ENCODE results near the gene NRK. TPM values are rescaled to one million over a fixed set of nuclear protein-coding genes. Genes with fewer than 3 reads are reported as not detected.

Gene NRK
- total RNA-seq, 1 donor from 2014 or later, result 0.49 TPM

DNA sequence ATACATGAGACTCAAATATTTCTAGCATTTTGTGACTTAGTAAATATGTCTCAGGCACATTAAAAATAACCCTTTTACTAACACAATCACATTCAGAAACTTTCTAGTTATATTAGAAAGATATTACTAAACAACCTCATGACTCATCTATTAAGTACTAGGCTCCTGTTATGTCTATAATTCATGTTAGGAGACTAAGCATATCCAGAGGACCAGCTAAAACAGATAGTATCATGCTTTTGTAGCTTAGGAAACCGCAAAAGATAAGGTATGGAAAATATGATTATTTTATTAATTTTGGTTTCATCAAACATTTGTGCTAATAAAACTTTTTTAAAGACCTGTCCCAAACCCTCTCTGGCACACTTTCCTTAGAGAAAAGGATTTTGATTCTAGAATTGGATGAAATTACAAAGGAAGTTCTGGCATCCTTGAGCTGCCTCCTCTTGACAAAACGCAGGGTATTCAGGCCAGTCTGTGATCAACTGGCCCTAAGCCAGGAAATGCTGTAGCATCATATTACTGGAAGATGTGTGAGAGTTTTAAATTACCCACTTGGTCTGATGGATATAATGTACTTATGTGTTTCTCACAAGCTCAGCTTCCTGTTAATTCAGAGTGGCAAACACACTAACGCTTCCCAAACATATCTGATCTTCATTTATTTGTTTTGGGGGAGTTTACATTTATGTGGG, 60.4 kb downstream of the NRK start:
- Histone ChIP-seq H3K9me3 (no peaks in the 10 kb centered on the region), H3K4me3 (no peak overlapping the region), H3K27ac (no peak overlapping the region), H3K4me1 (no peaks in the 10 kb centered on the region), H3K36me3 (no peaks in the 10 kb centered on the region), H3K27me3 (no peaks in the 10 kb centered on the region)
- no peak for TF ChIP-seq POLR2A (IDR thresholded peaks at IDR 0.05)
- TF ChIP-seq, protein P1, sequence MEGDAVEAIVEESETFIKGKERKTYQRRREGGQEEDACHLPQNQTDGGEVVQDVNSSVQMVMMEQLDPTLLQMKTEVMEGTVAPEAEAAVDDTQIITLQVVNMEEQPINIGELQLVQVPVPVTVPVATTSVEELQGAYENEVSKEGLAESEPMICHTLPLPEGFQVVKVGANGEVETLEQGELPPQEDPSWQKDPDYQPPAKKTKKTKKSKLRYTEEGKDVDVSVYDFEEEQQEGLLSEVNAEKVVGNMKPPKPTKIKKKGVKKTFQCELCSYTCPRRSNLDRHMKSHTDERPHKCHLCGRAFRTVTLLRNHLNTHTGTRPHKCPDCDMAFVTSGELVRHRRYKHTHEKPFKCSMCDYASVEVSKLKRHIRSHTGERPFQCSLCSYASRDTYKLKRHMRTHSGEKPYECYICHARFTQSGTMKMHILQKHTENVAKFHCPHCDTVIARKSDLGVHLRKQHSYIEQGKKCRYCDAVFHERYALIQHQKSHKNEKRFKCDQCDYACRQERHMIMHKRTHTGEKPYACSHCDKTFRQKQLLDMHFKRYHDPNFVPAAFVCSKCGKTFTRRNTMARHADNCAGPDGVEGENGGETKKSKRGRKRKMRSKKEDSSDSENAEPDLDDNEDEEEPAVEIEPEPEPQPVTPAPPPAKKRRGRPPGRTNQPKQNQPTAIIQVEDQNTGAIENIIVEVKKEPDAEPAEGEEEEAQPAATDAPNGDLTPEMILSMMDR (IDR thresholded peaks at IDR 0.05), result no peak
- no peak for TF ChIP-seq POLR2AphosphoS5 (IDR thresholded peaks at IDR 0.05; ENCODE audit: insufficient read depth in 1 of 2, low read depth in 1 of 2)
- DNase-seq (ENCODE audit: extremely low spot score in 2 of 2), result no peak
- intact Hi-C loops (cut with DNase I), result no loop called here

DNA sequence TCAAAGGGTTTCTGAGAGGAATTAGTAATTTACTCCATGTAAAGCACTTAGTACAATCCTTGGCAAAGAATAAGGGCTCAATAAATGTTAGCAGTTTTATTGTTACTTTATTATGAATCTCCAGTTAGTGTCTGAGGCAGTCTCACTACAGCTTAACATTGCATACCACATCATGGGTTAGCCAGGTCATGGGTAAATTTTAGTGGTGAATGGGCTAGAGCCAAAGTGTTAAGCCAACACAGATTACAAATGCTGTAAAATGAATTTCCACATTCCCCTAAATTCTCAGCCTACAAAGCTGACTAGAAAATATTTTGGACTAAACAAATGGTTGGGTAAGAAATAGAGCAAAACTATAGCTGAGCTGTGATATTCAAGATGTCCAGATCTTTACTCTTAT, 72.4 kb downstream of the NRK start:
- H3K4me3 ChIP-seq, result no peak overlapping the region
- no peaks in the 10 kb centered on the region for H3K4me1 ChIP-seq
- DNase-seq (ENCODE audit: extremely low spot score in 2 of 2), result no peak
- H3K9me3 ChIP-seq, result no peaks in the 10 kb centered on the region
- no peak for TF ChIP-seq POLR2A (IDR thresholded peaks at IDR 0.05)
- TF ChIP-seq, protein P1 (IDR thresholded peaks at IDR 0.05), result no peak
- TF ChIP-seq POLR2AphosphoS5 (IDR thresholded peaks at IDR 0.05; ENCODE audit: insufficient read depth in 1 of 2, low read depth in 1 of 2), result no peak
- no peak overlapping the region for H3K27ac ChIP-seq
- no peaks in the 10 kb centered on the region for H3K27me3 ChIP-seq
- intact Hi-C loops (cut with DNase I), result no loop called here
- no peaks in the 10 kb centered on the region for H3K36me3 ChIP-seq

DNA sequence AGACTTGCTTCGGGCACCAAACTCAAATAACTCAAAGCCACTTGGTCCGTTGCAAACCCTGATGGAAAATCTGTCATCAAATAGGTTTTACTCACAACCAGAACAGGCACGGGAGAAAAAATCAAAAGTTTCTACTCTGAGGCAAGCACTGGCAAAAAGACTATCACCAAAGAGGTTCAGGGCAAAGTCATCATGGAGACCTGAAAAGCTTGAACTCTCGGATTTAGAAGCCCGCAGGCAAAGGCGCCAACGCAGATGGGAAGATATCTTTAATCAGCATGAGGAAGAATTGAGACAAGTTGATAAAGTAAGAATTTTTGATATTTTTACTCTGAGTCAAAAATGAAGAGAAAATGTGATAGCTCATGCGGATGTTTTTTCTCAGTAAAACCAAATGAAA, 87.2 kb downstream of the NRK start:
- H3K4me1 ChIP-seq, result no peaks in the 10 kb centered on the region
- H3K27me3 ChIP-seq, result no peaks in the 10 kb centered on the region
- H3K9me3 ChIP-seq, result no peaks in the 10 kb centered on the region
- TF ChIP-seq, protein P1 (IDR thresholded peaks at IDR 0.05), result no peak
- TF ChIP-seq POLR2AphosphoS5 (IDR thresholded peaks at IDR 0.05; ENCODE audit: insufficient read depth in 1 of 2, low read depth in 1 of 2) (no peak), POLR2A (IDR thresholded peaks at IDR 0.05) (no peak)
- no peak for DNase-seq (ENCODE audit: extremely low spot score in 2 of 2)
- H3K27ac ChIP-seq, result no peak overlapping the region
- no peak overlapping the region for H3K4me3 ChIP-seq
- H3K36me3 ChIP-seq, result no peaks in the 10 kb centered on the region
- intact Hi-C loops (cut with DNase I), result no loop called here

DNA sequence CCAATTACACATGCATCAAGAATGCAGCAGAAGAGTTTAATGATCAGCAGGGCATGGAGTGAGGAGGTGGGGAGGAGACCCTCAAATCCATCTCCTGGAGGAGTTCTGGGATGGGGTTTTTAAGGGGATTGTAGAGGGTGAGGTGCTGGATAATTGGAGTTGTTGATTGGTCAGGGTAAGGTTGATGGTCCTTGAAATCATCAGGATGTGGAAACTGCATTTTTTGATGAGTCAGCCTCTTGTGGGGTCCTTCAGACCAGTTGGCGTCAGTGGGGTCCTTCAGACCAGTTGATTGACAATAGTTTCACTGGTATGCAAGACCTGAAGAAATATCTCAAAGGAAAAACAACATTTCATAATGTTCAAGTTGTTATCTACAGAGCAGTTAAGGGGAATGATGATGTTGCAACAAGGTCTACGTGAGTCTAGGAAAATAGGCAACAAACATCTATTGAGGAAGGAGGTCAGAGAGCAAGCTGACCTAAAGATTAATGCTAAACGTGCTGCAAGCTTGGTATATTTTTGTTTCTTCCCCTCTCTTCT, 88.3 kb downstream of the NRK start:
- TF ChIP-seq POLR2AphosphoS5 (IDR thresholded peaks at IDR 0.05; ENCODE audit: insufficient read depth in 1 of 2, low read depth in 1 of 2) (no peak), POLR2A (IDR thresholded peaks at IDR 0.05) (no peak)
- TF ChIP-seq, protein P1 (IDR thresholded peaks at IDR 0.05), result no peak
- Histone ChIP-seq H3K4me3 (no peak overlapping the region), H3K27me3 (no peaks in the 10 kb centered on the region), H3K36me3 (no peaks in the 10 kb centered on the region), H3K9me3 (no peaks in the 10 kb centered on the region), H3K27ac (no peak overlapping the region), H3K4me1 (no peaks in the 10 kb centered on the region)
- intact Hi-C loops (cut with DNase I), result no loop called here
- DNase-seq (ENCODE audit: extremely low spot score in 2 of 2), result no peak

DNA sequence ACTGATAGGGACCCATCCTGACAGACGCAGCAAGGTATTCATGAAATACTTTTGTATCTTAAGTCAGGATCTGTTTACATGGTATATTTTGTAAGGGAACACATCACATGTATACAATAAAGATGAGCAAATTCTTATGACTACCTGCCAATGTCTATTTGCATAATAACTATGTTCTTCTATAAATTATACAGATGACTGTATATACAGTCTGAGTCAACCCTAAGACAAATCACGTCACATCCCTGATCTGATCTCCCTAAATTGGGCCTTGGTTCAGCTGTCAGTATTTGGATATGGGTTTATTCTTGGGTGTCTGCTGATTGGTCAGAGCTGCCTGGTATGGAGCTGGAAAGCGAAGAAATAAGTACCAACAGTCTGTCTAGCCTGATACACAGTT, 122.9 kb downstream of the NRK start:
- no peaks in the 10 kb centered on the region for H3K4me1 ChIP-seq
- H3K9me3 ChIP-seq, result no peaks in the 10 kb centered on the region
- no peaks in the 10 kb centered on the region for H3K36me3 ChIP-seq
- intact Hi-C loops (cut with DNase I), result no loop called here
- no peak overlapping the region for H3K4me3 ChIP-seq
- no peak for DNase-seq (ENCODE audit: extremely low spot score in 2 of 2)
- H3K27ac ChIP-seq, result no peak overlapping the region
- TF ChIP-seq, protein P1 (IDR thresholded peaks at IDR 0.05), result no peak
- TF ChIP-seq POLR2A (IDR thresholded peaks at IDR 0.05), result no peak
- TF ChIP-seq POLR2AphosphoS5 (IDR thresholded peaks at IDR 0.05; ENCODE audit: insufficient read depth in 1 of 2, low read depth in 1 of 2), result no peak
- no peaks in the 10 kb centered on the region for H3K27me3 ChIP-seq

All from vagina (tissue), 2 donors.